Endothelial cell of umbilical vein (primary cell): ENCODE data around the gene VAV2. TPM values are rescaled to one million over a fixed set of nuclear protein-coding genes. Genes with fewer than 3 reads are reported as not detected.
A peak's percentile ranks its signal among the peaks of the same experiment; 100 is the strongest.

Source experiments
- BruUV-seq: library from RNA; stranded (reverse); fragments of 400-500 nt; replicated peaks from 2 replicates; lab custom pipeline; 2021; lab: Mats Ljungman, UMichigan
- CTCF ChIA-PET: fragments of 300-600, 350-600 bp; sonication (Branson Sonifier 250); formaldehyde crosslinking; loops from one replicate; lab custom pipeline; 2021; ENCODE audit warnings: antibody characterized with exemption, inconsistent platforms; lab: Charles Lee
- POLR2A ChIA-PET: fragments of 300-600, 350-600 bp; sonication (Branson Sonifier 250); formaldehyde crosslinking; loops from one replicate; lab custom pipeline; 2021; ENCODE audit warnings: antibody characterized with exemption, inconsistent platforms; lab: Charles Lee
- DNase-seq: peaks from one replicate; pipeline ENCODE4 v3.0.0-alpha.2; 2011; ENCODE audit warnings: low read depth, low spot score
- FAIRE-seq: peaks from 2 replicates; lab custom pipeline; 2011; peaks lifted over from hg19 to GRCh38; lab: Jason Lieb, UNC
- H2AFZ ChIP-seq: 2 replicates; pipeline ENCODE4 v1.6.0; 2012; ENCODE audit warnings: low read depth, low read length, control low read depth, inconsistent platforms
- H3K27ac ChIP-seq: 2 replicates; pipeline ENCODE4 v1.5.1; 2011; ENCODE audit warnings: low read depth, mild to moderate bottlenecking, control low read depth, low read length, moderate library complexity; ENCODE audit not compliant: insufficient read depth
- H3K27me3 ChIP-seq, 2 experiments: 2 replicates each; pipeline versions ENCODE4 v1.6.0 to v1.6.1; 2011; ENCODE audit warnings: low read length in 2 of 2, mixed read lengths in 1 of 2; ENCODE audit not compliant: control insufficient read depth in 2 of 2, insufficient read depth in 2 of 2
- H3K36me3 ChIP-seq, 2 experiments: 2 replicates in 1 of 2; 3 replicates in 1 of 2; pipeline ENCODE4 v1.5.1; 2011; ENCODE audit warnings: low read length in 2 of 2, mild to moderate bottlenecking in 1 of 2, moderate library complexity in 1 of 2; ENCODE audit not compliant: control insufficient read depth in 2 of 2, insufficient read depth in 2 of 2; ENCODE audit errors: extremely low read depth in 1 of 2
- H3K4me1 ChIP-seq: 3 replicates; pipeline ENCODE4 v1.5.1; 2011; ENCODE audit warnings: mild to moderate bottlenecking, low read length; ENCODE audit not compliant: control insufficient read depth, insufficient read depth; ENCODE audit errors: extremely low read depth
- H3K4me2 ChIP-seq: 2 replicates; pipeline ENCODE4 v1.6.1; 2011; ENCODE audit warnings: low read length, control low read depth, mixed read lengths; ENCODE audit not compliant: insufficient read depth
- H3K4me3 ChIP-seq, 3 experiments: fragments of 200-600 bp in 1 of 3; sonication (generic), shearing (Covaris generic) in 1 of 3; replicated peaks in 1 of 3; 2 replicates each; pipeline ENCODE4 v1.5.1; 2011 to 2016; ENCODE audit warnings: control low read depth in 3 of 3, low read length in 3 of 3, mild to moderate bottlenecking in 2 of 3, inconsistent platforms in 1 of 3, low read depth in 1 of 3, moderate library complexity in 1 of 3; ENCODE audit not compliant: insufficient read depth in 1 of 3
- H3K79me2 ChIP-seq: 2 replicates; pipeline ENCODE4 v1.6.0; 2012; ENCODE audit warnings: low read length, inconsistent platforms; ENCODE audit not compliant: control insufficient read depth, insufficient read depth
- H3K9ac ChIP-seq: replicated peaks from 2 replicates; pipeline ENCODE3; 2011; ENCODE audit warnings: low read length, control low read depth; ENCODE audit not compliant: insufficient read depth; ENCODE audit errors: extremely low read depth
- H3K9me1 ChIP-seq: replicated peaks from 3 replicates; pipeline ENCODE4 v1.6.0; 2011; ENCODE audit warnings: mild to moderate bottlenecking, low read length; ENCODE audit not compliant: control insufficient read depth, insufficient read depth; ENCODE audit errors: extremely low read depth
- H3K9me3 ChIP-seq: replicated peaks from 2 replicates; pipeline ENCODE4 v1.5.1; 2012; ENCODE audit warnings: low read length, inconsistent platforms; ENCODE audit not compliant: control insufficient read depth, insufficient read depth
- H4K20me1 ChIP-seq: replicated peaks from 2 replicates; pipeline ENCODE3; 2011; ENCODE audit warnings: mild to moderate bottlenecking, low read length; ENCODE audit not compliant: control insufficient read depth, insufficient read depth; ENCODE audit errors: extremely low read depth
- CTCF ChIP-seq, 2 donors: IDR thresholded peaks; 1 replicate in 1 of 2; 2 replicates in 1 of 2; pipeline ENCODE4 v1.5.1; 2011; ENCODE audit warnings: low read length in 2 of 2, mild to moderate bottlenecking in 2 of 2, moderate library complexity in 2 of 2, control low read depth in 1 of 2, inconsistent platforms in 1 of 2, low read depth in 1 of 2; ENCODE audit not compliant: insufficient read depth in 1 of 2; ENCODE audit errors: extremely low read depth in 1 of 2
- EZH2 ChIP-seq: IDR thresholded peaks from 2 replicates; pipeline ENCODE4 v1.6.1; 2012; ENCODE audit warnings: borderline replicate concordance, low read depth, mild to moderate bottlenecking, moderate library complexity, low read length, inconsistent platforms; ENCODE audit not compliant: severe bottlenecking
- FOS ChIP-seq: IDR thresholded peaks from 2 replicates; pipeline ENCODE4 v1.6.1; 2011; ENCODE audit warnings: mild to moderate bottlenecking, low read length, moderate library complexity, borderline replicate concordance; ENCODE audit not compliant: insufficient read depth
- GATA2 ChIP-seq: IDR thresholded peaks from 2 replicates; pipeline ENCODE4 v1.7.0; 2011; ENCODE audit warnings: low read depth, mild to moderate bottlenecking, moderate library complexity, mixed read lengths, low read length; ENCODE audit not compliant: insufficient read length, insufficient read depth
- JUN ChIP-seq: IDR thresholded peaks from 2 replicates; pipeline ENCODE4 v1.6.1; 2011; ENCODE audit warnings: borderline replicate concordance, low read depth; ENCODE audit not compliant: insufficient read length, insufficient read depth
- MYC ChIP-seq: IDR thresholded peaks from one replicate; pipeline ENCODE4 v1.6.1; 2011; ENCODE audit warnings: mild to moderate bottlenecking, low read depth, low read length
- POLR2A ChIP-seq: IDR thresholded peaks from 2 replicates; pipeline ENCODE4 v1.6.1; 2012; ENCODE audit warnings: low read depth, mild to moderate bottlenecking, control low read depth, low read length
- POLR2AphosphoS5 ChIP-seq: IDR thresholded peaks from 2 replicates; pipeline ENCODE4 v1.6.1; 2012; ENCODE audit warnings: low read depth, mild to moderate bottlenecking, control low read depth, low read length, moderate library complexity; ENCODE audit not compliant: insufficient read depth
- dilution Hi-C: fragments of 300-500 bp; cut with MboI; formaldehyde crosslinking; loops from one replicate; pipeline ENCODE4 v1.15.0; 2019; ENCODE audit warnings: low sequenced_read_pairs; ENCODE audit not compliant: extremely low pct_ligation_motif_present
- intact Hi-C: fragments of 100-400 bp; cut with micrococcal nuclease; formaldehyde crosslinking; loops from one replicate; pipeline ENCODE4 v1.10.0; 2022
- polyA plus RNA-seq, 4 experiments: library from polyadenylated mRNA; depleted of rRNA in 3 of 4; stranded (reverse) in 3 of 4; unstranded in 1 of 4; fragments of >200 nt; gene quantifications; 2 replicates each; pipeline versions ENCODE4 v1.2.1 to v1.2.3, GENCODE V29; 2011 to 2012; ENCODE audit warnings: missing spikeins in 1 of 4
- total RNA-seq: library from RNA; stranded (reverse); gene quantifications from 2 replicates; pipeline ENCODE4 v1.2.3, GENCODE V29; 2021
- TF ChIP-seq, protein P1 (sequence below): IDR thresholded peaks from 2 replicates; pipeline ENCODE4 v1.6.1; 2011; ENCODE audit not compliant: insufficient read depth, insufficient read length

Gene VAV2
- total and polyA plus RNA-seq, 2 donors (not counting 3 experiments of a cell fraction or from before 2014, with no cell fraction given): 10.6 to 30.6 TPM

DNA sequence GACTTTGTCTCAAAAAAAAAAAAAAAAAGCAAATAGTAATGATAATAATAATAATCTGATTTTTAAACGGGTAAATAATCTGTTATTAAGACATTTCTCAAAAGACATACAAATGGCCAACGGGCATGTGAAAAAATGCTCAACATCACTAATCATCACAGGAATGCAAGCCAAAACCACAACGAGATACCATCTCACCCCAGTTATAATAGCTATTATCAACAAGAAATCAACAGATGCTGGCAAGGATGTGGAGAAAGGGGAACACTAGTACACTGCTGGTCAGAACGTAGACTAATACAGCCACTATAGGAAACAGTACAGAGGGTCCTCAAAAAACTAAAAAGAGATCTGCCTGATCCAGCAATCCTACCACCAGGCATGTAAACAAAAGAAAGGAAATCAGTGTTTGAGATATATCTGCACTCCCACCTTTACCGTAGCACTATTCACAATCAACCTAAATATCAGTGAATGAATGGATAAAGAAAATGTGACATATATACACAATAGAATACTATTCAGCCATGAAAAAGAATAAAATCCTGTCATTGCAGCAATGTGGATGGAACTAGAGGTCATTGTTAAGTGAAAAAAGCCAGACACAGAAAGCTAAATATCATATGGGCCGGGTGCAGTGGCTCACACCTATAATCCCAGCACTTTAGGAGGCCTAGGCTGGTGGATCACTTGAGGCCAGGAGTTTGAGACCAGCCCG is 24.9 kb downstream of the VAV2 start:
- ChIA-PET POLR2A (no interaction called here), CTCF (interaction anchor here (0.8 to 1.1 kb wide), 2 partner anchors 12 to 48 kb away, joined by 3 read pairs; no protein-coding TSS in a partner anchor)
- Histone ChIP-seq H3K4me1 (no peaks in the 10 kb centered on the region), H2AFZ (no peak overlapping the region), H3K9me3 (no peaks in the 10 kb centered on the region), H4K20me1 (no peaks in the 10 kb centered on the region), H3K9ac (no peak overlapping the region), H3K9me1 (no peaks in the 10 kb centered on the region), H3K4me3 (no peak overlapping the region), H3K79me2 (peaks cover 86% of the 10 kb centered on the region), H3K27me3 (no peaks in the 10 kb centered on the region), H3K36me3 (no peaks in the 10 kb centered on the region), H3K27ac (no peak overlapping the region), H3K4me2 (no peak overlapping the region)
- BruUV-seq: no TSS peak
- intact Hi-C loops (no loop called here), dilution Hi-C loops (no loop called here)
- no peak for DNase-seq
- peak; percentile 18 for FAIRE-seq
- TF ChIP-seq POLR2AphosphoS5: no peak
- no peak for TF ChIP-seq GATA2
- no peak for TF ChIP-seq EZH2
- TF ChIP-seq, protein P1, sequence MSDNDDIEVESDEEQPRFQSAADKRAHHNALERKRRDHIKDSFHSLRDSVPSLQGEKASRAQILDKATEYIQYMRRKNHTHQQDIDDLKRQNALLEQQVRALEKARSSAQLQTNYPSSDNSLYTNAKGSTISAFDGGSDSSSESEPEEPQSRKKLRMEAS: no peak
- no peak for TF ChIP-seq MYC

- dilution Hi-C loops: no loop called here
- CTCF ChIA-PET: interaction anchor here (1.4 kb wide), 1 partner anchor 20 kb away, joined by 4 read pairs; no protein-coding TSS in a partner anchor
- no peaks in the 10 kb centered on the region for H4K20me1 ChIP-seq
Observed at GRCh38 chr9:133964463-133964862, 27.7 kb downstream of the VAV2 start.

More at GRCh38 chr9:133964463-133964862, 27.7 kb downstream of the VAV2 start:
- H3K36me3 ChIP-seq: no peaks in the 10 kb centered on the region
- no peaks in the 10 kb centered on the region for H3K9me1 ChIP-seq
- no peaks in the 10 kb centered on the region for H3K9me3 ChIP-seq
- no peak for FAIRE-seq
- TF ChIP-seq, protein P1: no peak
- no peak for TF ChIP-seq CTCF (IDR thresholded peaks at IDR 0.05; ENCODE audit: extremely low read depth in 1 of 2, insufficient read depth in 1 of 2, low read depth in 1 of 2, low read length in 2 of 2)
- no peak for TF ChIP-seq EZH2
- TF ChIP-seq POLR2A: no peak
- TF ChIP-seq JUN: no peak
- TF ChIP-seq MYC: no peak
- no peak for TF ChIP-seq POLR2AphosphoS5
- no peak for TF ChIP-seq FOS
- no peak for TF ChIP-seq GATA2
- no peak overlapping the region for H3K27ac ChIP-seq
- POLR2A ChIA-PET: no interaction called here
- H3K4me3 ChIP-seq: no peak overlapping the region
- BruUV-seq: no TSS peak
- no peak overlapping the region for H3K4me2 ChIP-seq
- no peak overlapping the region for H2AFZ ChIP-seq
- peaks cover 11% of the 10 kb centered on the region for H3K4me1 ChIP-seq
- no peak for DNase-seq
- no peaks in the 10 kb centered on the region for H3K27me3 ChIP-seq
- intact Hi-C loops: no loop called here
- H3K79me2 ChIP-seq: peaks cover 84% of the 10 kb centered on the region
- no peak overlapping the region for H3K9ac ChIP-seq
